Neural crest cell (in vitro differentiated cells): ENCODE results near the gene RBMY1D. TPM values are rescaled to one million over a fixed set of nuclear protein-coding genes. Genes with fewer than 3 reads are reported as not detected.
"Not testable (repeated sequence)": the region's sequence is repeated elsewhere in the genome, so short reads cannot be mapped to it uniquely, and the experiment has no call there.

ENCODE experiments used
- DNase-seq: peaks from one replicate; pipeline ENCODE4 v3.0.0; 2021; ENCODE audit warnings: low read depth, mixed read lengths, low spot score
- H3K27ac Mint-ChIP-seq: one replicate; pipeline ENCODE4 v1.8.0; 2021; ENCODE audit warnings: mild to moderate bottlenecking, mixed read lengths; ENCODE audit not compliant: unreplicated experiment
- H3K27me3 Mint-ChIP-seq: 2 replicates; pipeline ENCODE4 v1.8.0; 2021; ENCODE audit warnings: low read depth, mild to moderate bottlenecking, mixed read lengths
- H3K36me3 Mint-ChIP-seq: 2 replicates; pipeline ENCODE4 v1.8.0; 2021; ENCODE audit warnings: low read depth, mild to moderate bottlenecking, mixed read lengths
- H3K4me1 Mint-ChIP-seq: 2 replicates; pipeline ENCODE4 v1.8.0; 2021; ENCODE audit warnings: mixed read lengths
- H3K4me3 Mint-ChIP-seq: one replicate; pipeline ENCODE4 v1.8.0; 2021; ENCODE audit warnings: mild to moderate bottlenecking, mixed read lengths
- H3K9me3 Mint-ChIP-seq: 2 replicates; pipeline ENCODE4 v1.8.0; 2021; ENCODE audit warnings: mixed read lengths
- long read RNA-seq: library from polyadenylated mRNA; unstranded; transcript quantifications from one replicate; pipeline ENCODE4 v2.0.0, GENCODE V29; 2020
- total RNA-seq: library from RNA; stranded (reverse); gene quantifications from 2 replicates; pipeline ENCODE4 v1.2.1, GENCODE V29; 2021
- TF ChIP-seq, protein P1 (sequence below): fragments of 200-600 bp; sonication (generic); conservative IDR thresholded peaks from 2 replicates; pipeline ENCODE4 v1.5.0; 2021; ENCODE audit warnings: antibody characterized with exemption, mild to moderate bottlenecking

RBMY1D gene
- total RNA-seq, result not detected in 2 replicates
- long read RNA-seq, result 0 reads

DNA sequence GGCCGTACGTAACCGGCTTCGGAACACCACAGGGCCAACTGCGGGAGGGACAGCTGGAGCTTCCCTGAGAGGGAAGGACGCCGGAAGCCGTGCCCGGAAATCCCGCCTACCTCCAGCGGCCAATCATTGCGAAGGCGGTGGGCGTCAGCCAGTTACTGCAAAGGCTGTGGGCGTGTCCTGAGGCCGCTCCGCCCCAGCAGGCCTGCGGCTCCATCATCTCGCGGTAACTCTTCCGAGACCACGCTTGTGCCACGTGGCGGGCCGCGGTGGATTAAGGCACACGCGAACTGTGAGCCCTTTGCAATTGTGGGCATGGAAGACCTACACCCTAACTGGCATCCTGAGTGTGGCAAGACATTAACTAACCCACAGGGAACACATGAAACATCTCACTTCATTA lies at the start of gene RBMY1D:
Gene RBMY1D, minus strand, starts transcription at position 101 of the 400 bp plus-strand sequence. CDS start 2,013 bp downstream, outside the sequence.
- H3K36me3 Mint-ChIP-seq, H3K4me3 Mint-ChIP-seq, DNase-seq, H3K4me1 Mint-ChIP-seq, H3K27ac Mint-ChIP-seq, H3K27me3 Mint-ChIP-seq, H3K9me3 Mint-ChIP-seq: not testable (repeated sequence)

DNA sequence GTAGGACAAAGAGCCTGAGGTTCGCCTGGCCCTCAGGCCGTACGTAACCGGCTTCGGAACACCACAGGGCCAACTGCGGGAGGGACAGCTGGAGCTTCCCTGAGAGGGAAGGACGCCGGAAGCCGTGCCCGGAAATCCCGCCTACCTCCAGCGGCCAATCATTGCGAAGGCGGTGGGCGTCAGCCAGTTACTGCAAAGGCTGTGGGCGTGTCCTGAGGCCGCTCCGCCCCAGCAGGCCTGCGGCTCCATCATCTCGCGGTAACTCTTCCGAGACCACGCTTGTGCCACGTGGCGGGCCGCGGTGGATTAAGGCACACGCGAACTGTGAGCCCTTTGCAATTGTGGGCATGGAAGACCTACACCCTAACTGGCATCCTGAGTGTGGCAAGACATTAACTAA lies 23.6 kb upstream of the RBMY1D start, which contains the start of gene RBMY1E:
Gene RBMY1E, minus strand, starts transcription at position 101 of the 400 bp plus-strand sequence. CDS start 1,978 bp downstream, outside the sequence.
- H3K27ac Mint-ChIP-seq, H3K9me3 Mint-ChIP-seq, H3K36me3 Mint-ChIP-seq, DNase-seq, H3K4me3 Mint-ChIP-seq, H3K27me3 Mint-ChIP-seq, H3K4me1 Mint-ChIP-seq: not testable (repeated sequence)

DNA sequence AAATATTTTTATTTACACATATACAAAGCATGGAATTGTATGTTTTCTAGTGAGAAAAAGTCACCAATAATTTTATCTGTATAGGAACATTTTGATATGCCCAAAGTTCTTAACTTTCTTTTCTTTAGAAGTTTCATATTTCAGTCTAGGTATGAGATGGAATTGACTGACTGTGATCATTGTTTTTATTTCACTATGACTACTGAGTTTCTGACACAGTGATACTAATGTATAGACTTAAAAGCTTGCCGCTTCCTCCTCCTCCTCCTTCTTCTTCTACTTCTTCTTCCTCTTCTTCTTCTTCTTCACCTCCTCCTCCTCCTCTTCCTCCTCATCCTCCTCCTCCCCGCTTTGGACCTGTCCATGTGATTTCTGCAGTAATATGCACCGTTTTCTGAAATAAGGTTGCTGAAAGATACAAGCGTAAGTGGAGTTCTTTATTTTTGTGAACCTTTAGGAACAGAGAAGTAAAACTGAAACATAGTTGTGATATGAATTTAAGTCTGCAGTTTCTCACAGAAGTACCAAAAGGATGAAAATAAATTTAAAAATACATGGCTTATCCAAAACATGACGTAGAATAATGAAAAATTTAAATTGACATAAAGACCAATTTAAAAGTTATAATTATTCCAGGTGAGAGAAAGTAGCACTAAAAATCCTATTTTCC lies 24.8 kb downstream of the RBMY1D start:
- H3K4me1 Mint-ChIP-seq, DNase-seq, H3K9me3 Mint-ChIP-seq, H3K4me3 Mint-ChIP-seq, H3K36me3 Mint-ChIP-seq, H3K27ac Mint-ChIP-seq, H3K27me3 Mint-ChIP-seq: not testable (repeated sequence)

DNA sequence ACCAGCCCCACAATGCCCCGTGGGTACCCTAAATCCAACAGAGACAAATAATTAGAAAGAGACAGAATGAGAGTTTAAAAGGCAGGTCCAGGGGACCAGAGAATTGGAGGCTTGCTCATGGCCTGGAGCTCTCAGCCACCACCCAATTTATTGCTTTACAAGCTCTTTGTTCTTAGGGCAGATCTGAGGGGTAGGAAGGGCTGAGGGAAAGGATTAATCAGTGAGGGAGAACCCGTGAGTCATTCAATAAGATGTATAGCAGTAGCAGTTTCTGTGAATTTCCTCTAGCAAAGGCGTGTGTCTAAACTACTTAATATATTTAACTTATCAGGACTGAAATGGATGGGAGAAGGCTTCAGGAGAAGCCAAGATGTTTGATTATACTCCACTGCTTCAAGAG lies 48.8 kb downstream of the RBMY1D start:
- H3K36me3 Mint-ChIP-seq, result no peaks in the 10 kb centered on the region
- H3K27me3 Mint-ChIP-seq, result no peaks in the 10 kb centered on the region
- no peak overlapping the region for H3K4me3 Mint-ChIP-seq
- TF ChIP-seq, protein P1, sequence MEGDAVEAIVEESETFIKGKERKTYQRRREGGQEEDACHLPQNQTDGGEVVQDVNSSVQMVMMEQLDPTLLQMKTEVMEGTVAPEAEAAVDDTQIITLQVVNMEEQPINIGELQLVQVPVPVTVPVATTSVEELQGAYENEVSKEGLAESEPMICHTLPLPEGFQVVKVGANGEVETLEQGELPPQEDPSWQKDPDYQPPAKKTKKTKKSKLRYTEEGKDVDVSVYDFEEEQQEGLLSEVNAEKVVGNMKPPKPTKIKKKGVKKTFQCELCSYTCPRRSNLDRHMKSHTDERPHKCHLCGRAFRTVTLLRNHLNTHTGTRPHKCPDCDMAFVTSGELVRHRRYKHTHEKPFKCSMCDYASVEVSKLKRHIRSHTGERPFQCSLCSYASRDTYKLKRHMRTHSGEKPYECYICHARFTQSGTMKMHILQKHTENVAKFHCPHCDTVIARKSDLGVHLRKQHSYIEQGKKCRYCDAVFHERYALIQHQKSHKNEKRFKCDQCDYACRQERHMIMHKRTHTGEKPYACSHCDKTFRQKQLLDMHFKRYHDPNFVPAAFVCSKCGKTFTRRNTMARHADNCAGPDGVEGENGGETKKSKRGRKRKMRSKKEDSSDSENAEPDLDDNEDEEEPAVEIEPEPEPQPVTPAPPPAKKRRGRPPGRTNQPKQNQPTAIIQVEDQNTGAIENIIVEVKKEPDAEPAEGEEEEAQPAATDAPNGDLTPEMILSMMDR, result no peak
- no peak for DNase-seq
- H3K4me1 Mint-ChIP-seq, result no peaks in the 10 kb centered on the region
- no peaks in the 10 kb centered on the region for H3K9me3 Mint-ChIP-seq
- no peak overlapping the region for H3K27ac Mint-ChIP-seq

DNA sequence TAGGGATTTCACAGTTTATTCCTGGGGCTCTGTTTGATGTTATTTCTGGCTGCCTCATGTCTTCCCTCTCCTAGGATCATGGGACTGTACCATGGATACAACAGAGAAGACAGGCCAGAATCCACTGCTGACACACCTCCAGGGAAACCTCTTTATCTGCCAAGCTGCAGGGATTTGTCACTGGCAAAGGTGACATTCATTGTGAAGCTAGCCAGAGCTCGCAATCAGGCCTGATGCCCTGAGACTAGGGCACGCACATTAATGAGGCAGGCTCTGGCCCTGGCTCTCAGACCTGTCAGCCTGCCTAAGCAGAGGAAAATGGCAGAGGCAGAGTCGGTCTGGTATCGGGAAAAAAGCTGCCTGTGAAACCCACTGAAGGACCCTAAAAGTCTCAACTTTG lies 52.2 kb downstream of the RBMY1D start:
- Mint-ChIP-seq H3K27ac (no peak overlapping the region), H3K4me1 (no peaks in the 10 kb centered on the region), H3K4me3 (no peak overlapping the region), H3K36me3 (no peaks in the 10 kb centered on the region), H3K9me3 (no peaks in the 10 kb centered on the region), H3K27me3 (no peaks in the 10 kb centered on the region)
- TF ChIP-seq, protein P1, result no peak
- no peak for DNase-seq

DNA sequence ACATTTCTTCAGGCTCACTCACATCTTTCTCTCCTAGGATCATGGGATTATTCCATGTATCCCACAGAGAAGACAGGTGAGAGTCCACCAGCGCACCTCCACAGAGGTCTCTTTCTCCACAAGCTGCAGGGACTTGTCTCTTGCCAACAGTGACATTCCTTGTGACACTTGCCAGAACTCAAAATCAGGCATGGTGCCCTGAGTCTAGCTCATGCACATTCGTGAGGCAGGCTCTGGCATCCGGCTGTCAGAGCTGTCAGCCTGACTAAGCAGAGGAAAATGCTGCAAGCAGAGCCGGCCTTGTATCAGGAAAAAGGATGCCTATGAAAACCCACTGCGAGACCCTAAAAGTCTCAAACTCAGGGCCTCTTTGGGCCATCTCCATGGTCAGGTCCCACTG lies 54.8 kb downstream of the RBMY1D start:
- TF ChIP-seq, protein P1, result no peak
- no peaks in the 10 kb centered on the region for H3K27me3 Mint-ChIP-seq
- H3K4me3 Mint-ChIP-seq, result no peak overlapping the region
- no peaks in the 10 kb centered on the region for H3K4me1 Mint-ChIP-seq
- no peaks in the 10 kb centered on the region for H3K9me3 Mint-ChIP-seq
- no peak overlapping the region for H3K27ac Mint-ChIP-seq
- H3K36me3 Mint-ChIP-seq, result no peaks in the 10 kb centered on the region
- DNase-seq, result no peak

DNA sequence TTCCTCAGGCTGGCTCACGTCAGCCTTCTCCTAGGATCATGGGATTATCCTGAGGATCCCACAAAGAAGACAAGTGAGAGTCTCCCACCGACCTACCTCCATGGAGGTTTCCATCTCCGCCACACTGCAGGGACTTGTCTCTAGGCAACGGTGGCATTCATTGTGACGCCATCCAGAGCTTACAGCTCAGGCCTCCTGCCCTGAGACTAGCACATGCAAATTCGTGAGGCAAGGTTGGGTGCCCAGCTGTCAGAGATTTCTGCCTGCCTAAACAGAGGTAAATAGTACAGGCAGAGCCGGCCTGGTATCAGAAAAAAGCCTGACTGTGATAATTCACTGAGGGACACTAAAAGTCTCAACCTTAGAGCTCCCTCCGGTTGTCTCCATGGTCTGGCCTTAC lies 58.0 kb downstream of the RBMY1D start:
- H3K36me3 Mint-ChIP-seq, result no peaks in the 10 kb centered on the region
- H3K4me1 Mint-ChIP-seq, result no peaks in the 10 kb centered on the region
- no peaks in the 10 kb centered on the region for H3K27me3 Mint-ChIP-seq
- DNase-seq, result no peak
- H3K4me3 Mint-ChIP-seq, result no peak overlapping the region
- H3K27ac Mint-ChIP-seq, result no peak overlapping the region
- H3K9me3 Mint-ChIP-seq, result no peaks in the 10 kb centered on the region
- TF ChIP-seq, protein P1, result no peak
